ENCODE measurements around the gene NRN1L. TPM values are rescaled to one million over a fixed set of nuclear protein-coding genes. Genes with fewer than 3 reads are reported as not detected.
A peak's percentile ranks its signal among the peaks of the same experiment; 100 is the strongest.

The NRN1L gene
- total RNA-seq, 1 donor from 2014 or later = 1.4 TPM

DNA sequence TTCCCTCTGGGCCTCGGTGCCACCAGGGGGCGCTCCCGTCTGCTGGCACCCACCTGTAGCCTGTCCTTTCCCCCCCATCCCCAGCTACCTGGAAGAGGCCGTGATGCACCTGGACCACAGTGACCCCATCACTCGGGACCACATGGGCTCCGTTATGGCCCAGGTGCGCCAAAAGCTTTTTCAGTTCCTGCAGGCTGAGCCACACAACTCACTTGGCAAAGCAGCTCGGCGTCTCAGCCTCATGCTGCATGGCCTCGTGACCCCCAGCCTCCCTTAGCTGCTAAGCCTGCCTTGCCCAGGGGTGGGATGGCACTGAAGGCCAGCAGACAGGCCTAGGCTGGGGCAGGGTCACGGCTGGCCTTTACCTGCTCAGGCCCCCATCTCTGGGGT lies 818 bp upstream of the NRN1L start:
- CTCF ChIA-PET = interaction anchor here (0.6 to 5.8 kb wide), 44 partner anchors 8 to 393 kb away, joined by 3 to 79 read pairs (median 4); partner anchors contain the start of genes DDX28 and DUS2
- POLR2A ChIA-PET = interaction anchor here (1.0 to 1.2 kb wide), 5 partner anchors 14 to 211 kb away, joined by 3 to 14 read pairs (median 3); no protein-coding TSS in a partner anchor
- TF ChIP-seq, protein P1, sequence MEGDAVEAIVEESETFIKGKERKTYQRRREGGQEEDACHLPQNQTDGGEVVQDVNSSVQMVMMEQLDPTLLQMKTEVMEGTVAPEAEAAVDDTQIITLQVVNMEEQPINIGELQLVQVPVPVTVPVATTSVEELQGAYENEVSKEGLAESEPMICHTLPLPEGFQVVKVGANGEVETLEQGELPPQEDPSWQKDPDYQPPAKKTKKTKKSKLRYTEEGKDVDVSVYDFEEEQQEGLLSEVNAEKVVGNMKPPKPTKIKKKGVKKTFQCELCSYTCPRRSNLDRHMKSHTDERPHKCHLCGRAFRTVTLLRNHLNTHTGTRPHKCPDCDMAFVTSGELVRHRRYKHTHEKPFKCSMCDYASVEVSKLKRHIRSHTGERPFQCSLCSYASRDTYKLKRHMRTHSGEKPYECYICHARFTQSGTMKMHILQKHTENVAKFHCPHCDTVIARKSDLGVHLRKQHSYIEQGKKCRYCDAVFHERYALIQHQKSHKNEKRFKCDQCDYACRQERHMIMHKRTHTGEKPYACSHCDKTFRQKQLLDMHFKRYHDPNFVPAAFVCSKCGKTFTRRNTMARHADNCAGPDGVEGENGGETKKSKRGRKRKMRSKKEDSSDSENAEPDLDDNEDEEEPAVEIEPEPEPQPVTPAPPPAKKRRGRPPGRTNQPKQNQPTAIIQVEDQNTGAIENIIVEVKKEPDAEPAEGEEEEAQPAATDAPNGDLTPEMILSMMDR (IDR thresholded peaks at IDR 0.05) = peak; percentile 63
- intact Hi-C loops (cut with micrococcal nuclease) = loop anchor here (1.0 kb wide), 5 partner anchors 44 to 345 kb away; no protein-coding TSS in a partner anchor
- Mint-ChIP-seq H3K9me3 (no peaks in the 10 kb centered on the region), H3K4me3 (no peak overlapping the region), H3K27me3 (no peaks in the 10 kb centered on the region), H3K4me1 (no peaks in the 10 kb centered on the region), H3K36me3 (ENCODE audit: low read depth) (peaks cover 66% of the 10 kb centered on the region), H3K27ac (no peak overlapping the region)
- ATAC-seq (ENCODE audit: low read depth) (peak; percentile 90), DNase-seq (peak; percentile 75)

DNA sequence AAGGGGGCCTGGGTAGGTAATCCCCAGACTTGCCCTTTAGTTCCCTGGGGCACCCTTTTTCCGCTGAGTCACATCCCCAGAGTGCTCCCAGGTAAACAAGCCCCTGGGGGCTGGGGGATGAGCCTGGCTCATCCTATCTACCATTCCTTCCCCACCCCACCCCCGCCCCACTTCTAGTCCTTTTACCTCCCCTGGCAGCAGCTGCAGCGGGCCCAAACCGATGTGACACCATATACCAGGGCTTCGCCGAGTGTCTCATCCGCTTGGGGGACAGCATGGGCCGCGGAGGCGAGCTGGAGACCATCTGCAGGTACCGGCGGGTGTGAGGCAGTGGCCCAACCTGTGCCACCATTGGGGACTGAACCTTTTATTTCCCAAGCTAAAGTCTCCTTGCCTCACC lies 860 bp downstream of the NRN1L start:
- Mint-ChIP-seq H3K9me3 (no peaks in the 10 kb centered on the region), H3K27me3 (no peaks in the 10 kb centered on the region), H3K36me3 (ENCODE audit: low read depth) (peaks cover 50% of the 10 kb centered on the region), H3K4me1 (no peaks in the 10 kb centered on the region), H3K27ac (no peak overlapping the region), H3K4me3 (no peak overlapping the region)
- intact Hi-C loops (cut with micrococcal nuclease) = no loop called here
- CTCF ChIA-PET = interaction anchor here (1.0 to 5.8 kb wide), 3 partner anchors 39 to 155 kb away, joined by 3 to 79 read pairs (median 4); no protein-coding TSS in a partner anchor
- POLR2A ChIA-PET = interaction anchor here (0.5 to 1.1 kb wide), 3 partner anchors 12 to 128 kb away, joined by 3 read pairs; partner anchors contain the start of gene EDC4
- DNase-seq = no peak
- ATAC-seq (ENCODE audit: low read depth) = no peak
- TF ChIP-seq, protein P1 (IDR thresholded peaks at IDR 0.05) = no peak

DNA sequence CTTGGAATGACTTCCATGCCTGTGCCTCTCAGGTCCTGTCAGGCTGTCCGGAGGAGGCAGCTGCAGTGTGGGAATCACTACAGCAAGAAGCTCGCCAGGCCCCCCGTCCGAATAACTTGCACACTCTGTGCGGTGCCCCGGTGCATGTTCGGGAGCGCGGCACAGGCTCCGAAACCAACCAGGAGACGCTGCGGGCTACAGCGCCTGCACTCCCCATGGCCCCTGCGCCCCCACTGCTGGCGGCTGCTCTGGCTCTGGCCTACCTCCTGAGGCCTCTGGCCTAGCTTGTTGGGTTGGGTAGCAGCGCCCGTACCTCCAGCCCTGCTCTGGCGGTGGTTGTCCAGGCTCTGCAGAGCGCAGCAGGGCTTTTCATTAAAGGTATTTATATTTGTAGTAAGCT lies 1.3 kb downstream of the NRN1L start:
- Mint-ChIP-seq H3K27ac (no peak overlapping the region), H3K4me1 (no peaks in the 10 kb centered on the region), H3K9me3 (no peaks in the 10 kb centered on the region), H3K4me3 (no peak overlapping the region), H3K27me3 (no peaks in the 10 kb centered on the region), H3K36me3 (ENCODE audit: low read depth) (peaks cover 46% of the 10 kb centered on the region)
- no peak for ATAC-seq (ENCODE audit: low read depth)
- CTCF ChIA-PET = interaction anchor here (1.0 to 5.8 kb wide), 4 partner anchors 39 to 155 kb away, joined by 3 to 79 read pairs (median 4); no protein-coding TSS in a partner anchor
- POLR2A ChIA-PET = interaction anchor here (1.1 kb wide), 1 partner anchor 13 kb away, joined by 3 read pairs; the partner anchor contains the start of gene EDC4
- TF ChIP-seq, protein P1 (IDR thresholded peaks at IDR 0.05) = no peak
- no peak for DNase-seq
- intact Hi-C loops (cut with micrococcal nuclease) = no loop called here

DNA sequence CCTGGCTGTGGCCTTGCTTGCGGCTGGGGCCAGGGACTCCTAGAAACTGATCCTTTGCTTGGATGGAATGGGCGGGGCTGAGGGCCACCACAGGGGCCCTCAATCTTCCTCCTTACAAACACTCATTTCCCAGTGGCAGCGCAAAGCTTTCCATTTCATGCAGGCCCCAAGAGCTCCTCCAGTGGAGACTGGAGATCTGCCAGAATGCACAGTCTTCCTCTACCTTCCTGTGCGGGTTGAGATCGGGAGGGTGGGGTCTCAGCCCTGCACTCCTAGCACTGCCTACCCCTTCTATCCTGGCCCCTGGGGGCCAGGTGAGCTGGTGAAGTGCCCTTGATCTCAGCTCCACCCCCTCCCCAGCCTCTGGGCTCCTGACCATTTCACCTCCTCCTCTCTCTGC lies 1.7 kb downstream of the NRN1L start:
- Mint-ChIP-seq H3K4me1 (no peaks in the 10 kb centered on the region), H3K36me3 (ENCODE audit: low read depth) (peaks cover 42% of the 10 kb centered on the region), H3K27ac (no peak overlapping the region), H3K4me3 (no peak overlapping the region), H3K27me3 (no peaks in the 10 kb centered on the region), H3K9me3 (no peaks in the 10 kb centered on the region)
- DNase-seq = no peak
- no peak for ATAC-seq (ENCODE audit: low read depth)
- POLR2A ChIA-PET = no interaction called here
- CTCF ChIA-PET = interaction anchor here (1.0 to 5.8 kb wide), 4 partner anchors 39 to 154 kb away, joined by 3 to 79 read pairs (median 4); no protein-coding TSS in a partner anchor
- intact Hi-C loops (cut with micrococcal nuclease) = no loop called here
- TF ChIP-seq, protein P1 (IDR thresholded peaks at IDR 0.05) = no peak

DNA sequence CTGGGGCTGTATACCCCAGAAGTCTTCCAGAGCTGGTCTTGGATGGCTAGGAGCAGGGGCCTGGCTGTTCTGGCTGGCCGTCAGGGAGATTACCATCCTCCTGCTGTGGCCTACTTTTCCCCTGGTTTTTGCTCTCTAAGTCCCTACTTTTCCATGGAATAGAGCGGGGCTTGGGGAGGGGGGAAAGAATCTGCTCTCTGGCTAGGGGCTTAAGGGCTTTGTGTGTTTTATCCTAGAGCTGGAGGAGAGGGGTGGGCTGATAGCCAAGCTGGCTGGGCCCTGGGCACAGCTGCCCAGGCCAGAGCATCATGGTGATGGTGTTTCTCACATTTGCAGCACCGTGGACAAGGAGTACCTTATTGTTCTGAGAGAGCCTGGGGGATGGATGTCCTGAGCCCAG lies 3.6 kb downstream of the NRN1L start:
- Mint-ChIP-seq H3K9me3 (no peaks in the 10 kb centered on the region), H3K36me3 (ENCODE audit: low read depth) (peaks cover 24% of the 10 kb centered on the region), H3K27ac (no peak overlapping the region), H3K4me1 (peaks cover 6% of the 10 kb centered on the region), H3K27me3 (no peaks in the 10 kb centered on the region), H3K4me3 (no peak overlapping the region)
- ChIA-PET CTCF (interaction anchor here (0.8 to 1.3 kb wide), 2 partner anchors 48 to 152 kb away, joined by 3 read pairs; partner anchors contain the start of gene PSMB10), POLR2A (interaction anchor here (0.9 to 1.1 kb wide), 2 partner anchors 36 to 54 kb away, joined by 3 to 4 read pairs; no protein-coding TSS in a partner anchor)
- ATAC-seq (ENCODE audit: low read depth) (no peak), DNase-seq (no peak)
- TF ChIP-seq, protein P1 (IDR thresholded peaks at IDR 0.05) = no peak
- intact Hi-C loops (cut with micrococcal nuclease) = no loop called here
